Gastroesophageal sphincter (tissue), 4 donors: ENCODE results near the gene SPATA16. TPM values are rescaled to one million over a fixed set of nuclear protein-coding genes. Genes with fewer than 3 reads are reported as not detected.

Experiments used
- ATAC-seq: fragments of 150-250 bp; one replicate; pipeline ENCODE4 v1.9.1; 2016; ENCODE audit warnings: mild to moderate bottlenecking, moderate library complexity
- H3K27ac ChIP-seq, 4 donors: fragments of 200-600 bp; sonication (generic) in 3 of 4; 1 replicate in 3 of 4; 2 replicates in 1 of 4; pipeline ENCODE4 v1.5.1; 2016 to 2019
- H3K27me3 ChIP-seq: fragments of 200-600 bp; sonication (generic); one replicate; pipeline ENCODE4 v1.5.1; 2019
- H3K36me3 ChIP-seq, 2 donors: fragments of 200-600 bp; sonication (generic); one replicate each; pipeline ENCODE4 v1.5.1; 2019; ENCODE audit warnings: control low read depth in 1 of 2
- H3K4me1 ChIP-seq, 3 donors: fragments of 200-600 bp; sonication (generic); 1 replicate in 2 of 3; 2 replicates in 1 of 3; pipeline ENCODE4 v1.5.1; 2016 to 2019; ENCODE audit warnings: control low read depth in 2 of 3
- H3K4me3 ChIP-seq, 2 donors: fragments of 200-600 bp; sonication (generic); one replicate each; pipeline ENCODE4 v1.5.1; 2019; ENCODE audit warnings: mild to moderate bottlenecking in 1 of 2, moderate library complexity in 1 of 2
- H3K9me3 ChIP-seq, 3 donors: fragments of 200-600 bp; sonication (generic); one replicate each; pipeline ENCODE4 v1.5.1; 2017 to 2019; ENCODE audit warnings: control low read depth in 2 of 3
- EP300 ChIP-seq: sonication (generic); formaldehyde crosslinking; IDR thresholded peaks from one replicate; pipeline ENCODE4 v1.6.1; 2017; ENCODE audit warnings: antibody characterized with exemption, mild to moderate bottlenecking
- POLR2A ChIP-seq, 2 donors: fragments of 450-650 bp; IDR thresholded peaks; one replicate each; pipeline ENCODE4 v1.6.1; 2017; ENCODE audit warnings: antibody characterized with exemption in 2 of 2, mild to moderate bottlenecking in 2 of 2, moderate library complexity in 1 of 2
- POLR2AphosphoS5 ChIP-seq: sonication (generic); formaldehyde crosslinking; IDR thresholded peaks from one replicate; pipeline ENCODE4 v1.6.1; 2017; ENCODE audit warnings: antibody characterized with exemption
- WGBS, 2 donors: methylation state at CpG; one replicate each; pipeline ENCODE4 v1.1.5; 2018; ENCODE audit warnings: low coverage in 1 of 2; 5-methylcytosine and 5-hydroxymethylcytosine counted together
- total RNA-seq, 4 donors: library from RNA; depleted of rRNA; stranded (reverse); fragments of >200 nt; gene quantifications; one replicate each; pipeline ENCODE4 v1.1.0, GENCODE V29; 2016
- TF ChIP-seq, protein P1 (sequence below), 4 experiments: fragments of 200-600 bp in 2 of 4; fragments of 450-650 bp in 2 of 4; sonication (generic) in 1 of 4; IDR thresholded peaks; one replicate each; pipeline ENCODE4 v1.5.1; 2017 to 2019; ENCODE audit warnings: antibody characterized with exemption in 4 of 4, mild to moderate bottlenecking in 2 of 4, moderate library complexity in 2 of 4

SPATA16 gene
- total RNA-seq, 4 donors from 2014 or later, result not detected

DNA sequence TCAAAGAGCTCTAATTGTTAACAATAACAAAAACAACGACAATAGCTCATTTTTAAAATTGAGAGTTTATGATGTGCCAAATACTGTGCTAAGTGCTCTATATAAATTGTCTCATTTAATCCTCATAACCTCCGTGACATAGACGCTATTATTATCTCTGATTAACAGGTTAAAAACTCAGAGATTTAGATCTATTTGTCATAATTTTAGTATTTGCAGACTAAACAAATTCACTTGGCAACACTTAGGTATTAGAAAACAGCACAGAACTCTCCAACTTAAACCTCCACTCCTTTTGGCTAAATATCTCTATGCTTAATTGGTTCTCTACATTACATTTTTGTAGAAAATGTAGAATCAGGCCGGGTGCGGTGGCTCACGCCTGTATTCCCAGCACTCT is 136.4 kb downstream of the SPATA16 start:
- 72 to 73% methylated on average over 3 of the region's 6 CpGs for WGBS, 2 donors
- TF ChIP-seq POLR2AphosphoS5 (no peak), POLR2A (IDR thresholded peaks at IDR 0.05) (no peak), EP300 (no peak)
- TF ChIP-seq, protein P1, sequence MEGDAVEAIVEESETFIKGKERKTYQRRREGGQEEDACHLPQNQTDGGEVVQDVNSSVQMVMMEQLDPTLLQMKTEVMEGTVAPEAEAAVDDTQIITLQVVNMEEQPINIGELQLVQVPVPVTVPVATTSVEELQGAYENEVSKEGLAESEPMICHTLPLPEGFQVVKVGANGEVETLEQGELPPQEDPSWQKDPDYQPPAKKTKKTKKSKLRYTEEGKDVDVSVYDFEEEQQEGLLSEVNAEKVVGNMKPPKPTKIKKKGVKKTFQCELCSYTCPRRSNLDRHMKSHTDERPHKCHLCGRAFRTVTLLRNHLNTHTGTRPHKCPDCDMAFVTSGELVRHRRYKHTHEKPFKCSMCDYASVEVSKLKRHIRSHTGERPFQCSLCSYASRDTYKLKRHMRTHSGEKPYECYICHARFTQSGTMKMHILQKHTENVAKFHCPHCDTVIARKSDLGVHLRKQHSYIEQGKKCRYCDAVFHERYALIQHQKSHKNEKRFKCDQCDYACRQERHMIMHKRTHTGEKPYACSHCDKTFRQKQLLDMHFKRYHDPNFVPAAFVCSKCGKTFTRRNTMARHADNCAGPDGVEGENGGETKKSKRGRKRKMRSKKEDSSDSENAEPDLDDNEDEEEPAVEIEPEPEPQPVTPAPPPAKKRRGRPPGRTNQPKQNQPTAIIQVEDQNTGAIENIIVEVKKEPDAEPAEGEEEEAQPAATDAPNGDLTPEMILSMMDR (IDR thresholded peaks at IDR 0.05), result no peak

DNA sequence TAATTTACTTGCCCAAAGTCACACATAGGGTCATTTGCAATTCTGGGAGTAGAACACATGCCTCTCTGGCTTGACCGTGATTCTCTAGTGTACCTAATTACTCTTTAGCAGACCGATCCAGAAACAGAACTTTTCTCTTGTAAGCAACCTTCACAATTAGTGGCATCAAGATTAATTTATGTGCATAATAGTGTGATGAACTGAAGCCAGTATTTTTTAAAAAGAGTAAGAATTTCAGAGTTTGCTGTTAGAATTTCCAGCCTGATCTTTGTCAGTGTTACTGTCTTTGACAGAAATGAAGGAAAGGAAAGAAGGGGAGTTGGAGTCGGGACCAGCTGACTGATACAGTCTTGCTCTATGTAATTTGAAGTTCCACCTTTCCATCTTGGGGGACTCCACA is 137.1 kb downstream of the SPATA16 start:
- TF ChIP-seq EP300, result no peak
- TF ChIP-seq, protein P1 (IDR thresholded peaks at IDR 0.05), result no peak
- TF ChIP-seq POLR2AphosphoS5, result no peak
- TF ChIP-seq POLR2A (IDR thresholded peaks at IDR 0.05), result no peak
- Histone ChIP-seq H3K4me3 (no peak overlapping the region), H3K27me3 (no peaks in the 10 kb centered on the region), H3K27ac (no peak overlapping the region), H3K4me1 (no peaks in the 10 kb centered on the region), H3K9me3 (no peaks in the 10 kb centered on the region), H3K36me3 (no peaks in the 10 kb centered on the region)
- no peak for ATAC-seq
- 34 to 85% methylated on average over 1 to 3 of the region's 3 CpGs for WGBS, 2 donors

More for the DNA sequence above, 136.4 kb downstream of the SPATA16 start:
- no peak for ATAC-seq
- Histone ChIP-seq H3K4me1 (no peaks in the 10 kb centered on the region), H3K27me3 (no peaks in the 10 kb centered on the region), H3K27ac (no peak overlapping the region), H3K4me3 (no peak overlapping the region), H3K36me3 (no peaks in the 10 kb centered on the region), H3K9me3 (no peaks in the 10 kb centered on the region)

DNA sequence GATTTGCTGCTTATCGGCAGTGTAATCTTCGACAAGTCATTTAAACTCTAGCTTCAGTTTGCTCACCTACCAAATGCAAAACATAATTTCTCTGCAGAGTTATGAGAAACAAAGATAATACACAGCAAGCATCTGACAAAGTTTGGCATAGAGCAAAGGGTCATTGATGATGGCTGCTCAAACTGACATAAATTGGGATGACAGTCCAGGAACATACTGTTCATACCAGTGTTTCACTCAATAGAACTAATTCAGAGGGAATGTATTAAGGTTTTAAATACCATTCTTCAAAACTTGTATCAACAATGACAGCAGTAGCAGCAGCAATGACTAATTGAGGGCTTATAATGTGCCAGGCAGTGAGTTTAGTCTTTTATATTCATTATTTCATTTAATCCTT is 137.6 kb downstream of the SPATA16 start:
- Histone ChIP-seq H3K4me3 (no peak overlapping the region), H3K36me3 (no peaks in the 10 kb centered on the region), H3K27me3 (no peaks in the 10 kb centered on the region), H3K4me1 (no peaks in the 10 kb centered on the region), H3K9me3 (no peaks in the 10 kb centered on the region), H3K27ac (no peak overlapping the region)
- TF ChIP-seq, protein P1 (IDR thresholded peaks at IDR 0.05), result no peak
- TF ChIP-seq EP300 (no peak), POLR2AphosphoS5 (no peak), POLR2A (IDR thresholded peaks at IDR 0.05) (no peak)
- no peak for ATAC-seq
- WGBS, 2 donors, result 83 to 85% methylated on average over 2 of the region's 2 CpGs

DNA sequence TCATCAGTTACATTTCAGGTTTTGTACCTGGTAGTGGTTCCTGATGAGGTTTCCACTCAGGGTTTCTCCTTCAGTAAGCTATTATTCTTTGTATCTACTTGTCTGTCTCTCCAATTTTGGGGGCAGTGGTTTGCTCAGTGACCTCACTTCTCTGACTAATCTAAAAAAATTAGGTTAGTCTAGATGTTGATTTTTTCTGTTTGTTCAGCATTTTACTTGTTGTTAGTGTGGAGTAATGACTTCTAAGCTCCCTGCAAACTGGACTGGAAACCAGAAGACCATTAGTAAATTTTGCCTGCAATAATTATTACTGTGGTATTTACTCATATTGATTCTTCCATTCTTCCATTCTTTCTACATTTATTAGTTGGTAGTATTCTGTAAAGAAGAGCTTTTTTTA is 139.4 kb downstream of the SPATA16 start:
- ATAC-seq, result no peak
- no peaks in the 10 kb centered on the region for H3K9me3 ChIP-seq
- H3K27ac ChIP-seq, result no peak overlapping the region
- TF ChIP-seq POLR2AphosphoS5 (no peak), EP300 (no peak), POLR2A (IDR thresholded peaks at IDR 0.05) (no peak)
- TF ChIP-seq, protein P1 (IDR thresholded peaks at IDR 0.05), result no peak
- no peaks in the 10 kb centered on the region for H3K4me1 ChIP-seq
- H3K4me3 ChIP-seq, result no peak overlapping the region
- no peaks in the 10 kb centered on the region for H3K36me3 ChIP-seq
- no peaks in the 10 kb centered on the region for H3K27me3 ChIP-seq

DNA sequence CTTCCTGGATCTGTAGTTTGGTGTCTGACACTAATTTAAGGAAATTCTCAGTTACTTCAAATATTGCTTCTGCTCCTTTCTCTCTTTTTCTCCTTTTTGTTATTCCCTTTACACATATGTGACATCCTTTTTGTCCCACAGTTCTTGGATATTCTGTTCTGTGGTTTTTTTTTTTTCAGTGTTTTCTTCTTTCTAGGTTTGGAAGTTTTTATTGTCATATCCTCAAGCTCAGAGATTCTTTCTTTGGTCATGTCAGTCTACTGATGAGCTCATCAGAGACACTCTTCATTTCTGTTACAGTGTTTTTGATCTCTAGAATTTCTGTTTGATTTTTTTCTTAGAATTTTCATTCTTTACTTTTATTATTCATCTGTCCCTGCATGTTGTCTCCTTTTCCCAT is 140.5 kb downstream of the SPATA16 start:
- no peak for ATAC-seq
- Histone ChIP-seq H3K36me3 (no peaks in the 10 kb centered on the region), H3K4me3 (no peak overlapping the region), H3K27me3 (no peaks in the 10 kb centered on the region), H3K9me3 (no peaks in the 10 kb centered on the region), H3K27ac (no peak overlapping the region), H3K4me1 (no peaks in the 10 kb centered on the region)
- TF ChIP-seq EP300 (no peak), POLR2AphosphoS5 (no peak), POLR2A (IDR thresholded peaks at IDR 0.05) (no peak)
- TF ChIP-seq, protein P1 (IDR thresholded peaks at IDR 0.05), result no peak
